ENCODE results near the gene PDIA6.

DNA sequence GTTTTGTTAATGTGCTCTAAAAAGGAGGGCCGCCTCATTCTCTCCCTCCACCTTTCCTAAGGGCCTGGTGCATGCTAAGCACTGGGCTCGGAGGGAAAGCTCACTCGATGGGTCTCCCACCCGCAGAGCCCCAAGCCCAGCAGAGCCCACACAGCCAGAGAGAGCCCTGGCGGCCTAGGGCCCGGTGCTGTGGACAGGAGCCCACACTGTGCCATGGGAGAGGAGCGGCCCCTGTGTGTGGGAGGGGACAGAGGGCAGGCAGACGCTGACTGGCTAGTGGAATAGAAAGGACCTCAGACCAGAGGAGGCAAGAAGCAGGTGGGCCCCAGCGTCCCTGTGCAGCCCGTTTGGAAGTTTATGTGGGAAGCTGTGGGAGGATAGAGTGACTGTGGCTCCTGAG is 49.7 kb upstream of the PDIA6 start:
- no peak for TF ChIP-seq POLR2A (IDR thresholded peaks at IDR 0.05)
- TF ChIP-seq, protein P1, sequence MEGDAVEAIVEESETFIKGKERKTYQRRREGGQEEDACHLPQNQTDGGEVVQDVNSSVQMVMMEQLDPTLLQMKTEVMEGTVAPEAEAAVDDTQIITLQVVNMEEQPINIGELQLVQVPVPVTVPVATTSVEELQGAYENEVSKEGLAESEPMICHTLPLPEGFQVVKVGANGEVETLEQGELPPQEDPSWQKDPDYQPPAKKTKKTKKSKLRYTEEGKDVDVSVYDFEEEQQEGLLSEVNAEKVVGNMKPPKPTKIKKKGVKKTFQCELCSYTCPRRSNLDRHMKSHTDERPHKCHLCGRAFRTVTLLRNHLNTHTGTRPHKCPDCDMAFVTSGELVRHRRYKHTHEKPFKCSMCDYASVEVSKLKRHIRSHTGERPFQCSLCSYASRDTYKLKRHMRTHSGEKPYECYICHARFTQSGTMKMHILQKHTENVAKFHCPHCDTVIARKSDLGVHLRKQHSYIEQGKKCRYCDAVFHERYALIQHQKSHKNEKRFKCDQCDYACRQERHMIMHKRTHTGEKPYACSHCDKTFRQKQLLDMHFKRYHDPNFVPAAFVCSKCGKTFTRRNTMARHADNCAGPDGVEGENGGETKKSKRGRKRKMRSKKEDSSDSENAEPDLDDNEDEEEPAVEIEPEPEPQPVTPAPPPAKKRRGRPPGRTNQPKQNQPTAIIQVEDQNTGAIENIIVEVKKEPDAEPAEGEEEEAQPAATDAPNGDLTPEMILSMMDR (IDR thresholded peaks at IDR 0.05) = no peak
